ENCODE data around the gene BBC3.
A peak's percentile ranks its signal among the peaks of the same experiment; 100 is the strongest.
"Not testable (repeated sequence)": the region's sequence is repeated elsewhere in the genome, so short reads cannot be mapped to it uniquely, and the experiment has no call there.

The BBC3 gene

DNA sequence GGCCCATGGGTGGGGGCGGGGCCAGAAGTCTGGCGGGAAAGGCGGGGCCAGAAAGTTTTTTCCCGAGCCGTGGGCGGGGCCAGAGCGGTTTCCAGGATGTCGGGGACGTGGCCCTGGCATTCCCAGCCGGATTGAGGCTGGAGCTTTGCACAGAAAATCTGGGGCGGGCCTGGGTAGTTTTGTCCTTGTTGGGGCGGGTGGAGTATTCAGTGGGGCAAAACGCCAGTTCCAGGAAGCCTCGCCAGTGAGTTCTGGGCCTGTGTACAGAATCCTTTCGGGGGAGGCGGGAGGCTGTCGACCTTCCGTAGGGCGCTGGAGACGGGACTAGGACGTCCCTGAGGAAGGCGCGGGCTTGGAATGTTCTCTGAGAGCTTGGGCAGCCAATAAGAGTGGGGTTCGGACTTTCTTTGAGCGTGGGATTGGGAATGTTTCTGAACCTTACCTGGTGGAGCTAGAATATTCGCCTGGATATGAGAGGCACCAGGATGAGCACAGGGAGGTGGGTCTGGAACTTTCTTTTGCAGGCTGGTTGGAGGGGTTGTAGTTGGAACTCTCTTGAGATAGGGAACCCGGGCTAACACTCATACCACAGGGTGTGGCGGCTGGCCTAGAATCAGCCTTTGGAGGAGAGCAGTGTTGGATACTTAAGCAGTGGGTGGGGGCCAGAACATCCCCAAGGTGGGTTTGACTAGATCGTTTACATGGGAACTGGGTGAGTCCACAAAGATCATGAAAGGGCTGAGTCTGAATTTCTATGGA, 26.6 kb upstream of the BBC3 start:
- DNase-seq: peak; percentile 70

- peak; percentile 100 for DNase-seq
These were observed 25.9 kb upstream of the BBC3 start for GRCh38 chr19:47256693-47257410.

GRCh38 chr19:47255879-47256692, 25.1 kb upstream of the BBC3 start, which contains the start of gene CCDC9:
TSS of gene CCDC9 (plus strand) at chr19:47256525. CDS start at chr19:47258401, 1,876 bp downstream.
- peak; percentile 100 for DNase-seq

DNA sequence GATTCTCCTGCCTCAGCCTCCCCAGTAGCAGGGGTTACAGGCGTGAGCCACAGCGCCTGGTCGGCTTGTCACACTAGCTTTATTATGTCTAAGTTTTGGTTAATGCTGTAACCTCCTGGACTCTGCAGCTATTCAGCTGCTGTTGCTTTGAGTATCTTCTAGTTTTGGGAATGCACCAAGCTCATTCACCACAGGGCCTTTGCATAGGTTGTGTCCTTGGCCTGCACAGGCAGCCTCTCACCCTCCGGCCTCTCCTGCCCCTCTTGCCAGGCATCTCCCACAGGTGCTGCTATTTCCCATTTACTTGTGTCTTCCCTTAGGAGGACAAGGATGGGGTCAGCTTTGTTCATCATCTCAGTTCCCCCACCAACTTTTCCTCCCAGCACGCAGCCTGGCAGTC, 23.0 kb upstream of the BBC3 start:
- DNase-seq: no peak

DNA sequence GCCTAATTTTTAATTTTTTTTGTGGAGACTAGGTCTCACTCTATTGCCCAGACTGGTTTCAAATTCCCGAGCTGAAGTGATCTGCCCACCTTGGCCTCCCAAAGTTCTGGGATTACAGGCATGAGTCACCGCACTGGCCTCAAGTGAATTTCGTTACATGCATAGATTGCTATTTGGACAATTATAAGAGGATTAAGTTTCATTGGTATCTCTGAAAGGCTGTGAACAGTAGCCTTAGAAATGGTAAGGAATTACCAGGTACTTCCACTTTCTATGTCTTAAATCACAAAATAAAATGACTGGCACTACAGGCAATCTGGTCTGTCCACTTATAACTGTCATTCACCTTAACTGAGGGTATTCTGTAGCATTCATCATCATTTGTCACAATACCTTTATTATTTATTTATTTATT, 22.5 kb upstream of the BBC3 start:
- no peak for DNase-seq

DNA sequence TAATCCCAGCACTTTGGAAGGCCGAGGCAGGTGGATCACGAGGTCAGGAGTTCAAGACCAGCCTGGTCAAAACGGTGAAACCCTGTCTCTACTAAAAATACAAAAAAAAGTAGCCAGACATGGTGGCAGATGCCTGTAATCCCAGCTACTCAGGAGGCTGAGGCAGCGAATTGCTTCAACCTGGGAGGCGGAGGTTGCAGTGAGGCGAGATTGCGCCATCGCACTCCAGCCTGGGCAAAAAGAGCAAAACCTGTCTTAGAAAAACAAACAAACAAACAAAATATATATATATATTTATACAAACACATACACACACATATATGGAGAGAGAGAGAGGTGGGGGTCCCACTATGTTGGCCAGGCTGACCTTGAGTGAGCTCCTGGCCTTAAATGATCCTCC, 22.0 kb upstream of the BBC3 start:
- not testable (repeated sequence) for DNase-seq

- peak; percentile 94 for DNase-seq
These were observed 16.4 kb upstream of the BBC3 start for GRCh38 chr19:47247308-47247990.

- DNase-seq: peak; percentile 99
These were observed 13.0 kb upstream of the BBC3 start for GRCh38 chr19:47243776-47244547.

DNA sequence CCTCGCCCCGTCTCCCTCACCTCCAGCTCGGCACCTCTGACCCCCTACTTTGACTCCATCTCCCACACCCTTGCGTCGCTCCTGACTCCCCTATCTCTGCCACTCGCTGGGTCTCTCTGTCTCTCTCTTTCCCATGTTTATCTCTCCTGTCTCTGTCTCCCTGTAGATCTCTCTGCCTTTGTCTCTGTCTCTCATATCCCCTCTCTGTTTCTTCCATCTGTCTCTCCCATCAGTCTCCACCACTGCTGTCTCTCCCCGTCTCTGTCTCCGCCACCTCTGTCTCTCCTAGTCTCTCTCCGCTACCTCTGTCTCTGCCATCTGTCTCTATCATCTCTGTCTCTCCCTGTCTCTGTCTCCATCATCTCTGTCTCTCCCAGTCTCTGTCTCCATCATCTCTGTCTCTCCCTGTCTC, 12.4 kb upstream of the BBC3 start:
- no peak for DNase-seq

DNA sequence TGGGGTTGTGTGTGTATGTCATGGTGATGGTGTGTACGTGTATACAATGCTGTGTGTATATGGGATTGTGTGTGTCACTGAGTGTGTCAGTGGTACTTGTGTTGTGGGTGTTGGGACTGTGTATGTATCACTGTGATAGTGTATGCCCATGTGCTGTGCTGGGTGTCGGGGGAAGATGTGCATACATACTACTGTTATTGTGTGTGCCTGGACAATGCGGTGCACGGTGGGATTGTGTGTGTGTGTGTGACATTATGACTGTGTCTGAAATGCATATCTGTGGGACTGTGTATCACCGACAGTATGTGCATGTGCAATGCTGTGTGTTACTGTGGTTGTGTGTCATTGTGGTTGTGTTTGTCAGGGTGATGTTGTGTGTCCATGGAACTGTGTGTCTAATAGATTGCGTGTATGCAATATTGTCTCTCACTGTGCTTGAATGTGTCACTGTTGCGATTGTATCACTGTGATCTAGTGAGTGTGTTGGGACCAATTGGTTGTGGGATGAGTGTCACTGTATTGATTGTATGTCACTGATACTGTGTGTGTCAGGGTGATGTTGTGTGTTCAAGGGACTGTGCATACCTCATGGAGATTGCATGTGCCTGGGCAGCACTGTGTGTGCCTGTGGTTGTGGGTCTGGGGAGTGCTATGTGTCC, 11.0 kb upstream of the BBC3 start:
- DNase-seq: no peak

DNA sequence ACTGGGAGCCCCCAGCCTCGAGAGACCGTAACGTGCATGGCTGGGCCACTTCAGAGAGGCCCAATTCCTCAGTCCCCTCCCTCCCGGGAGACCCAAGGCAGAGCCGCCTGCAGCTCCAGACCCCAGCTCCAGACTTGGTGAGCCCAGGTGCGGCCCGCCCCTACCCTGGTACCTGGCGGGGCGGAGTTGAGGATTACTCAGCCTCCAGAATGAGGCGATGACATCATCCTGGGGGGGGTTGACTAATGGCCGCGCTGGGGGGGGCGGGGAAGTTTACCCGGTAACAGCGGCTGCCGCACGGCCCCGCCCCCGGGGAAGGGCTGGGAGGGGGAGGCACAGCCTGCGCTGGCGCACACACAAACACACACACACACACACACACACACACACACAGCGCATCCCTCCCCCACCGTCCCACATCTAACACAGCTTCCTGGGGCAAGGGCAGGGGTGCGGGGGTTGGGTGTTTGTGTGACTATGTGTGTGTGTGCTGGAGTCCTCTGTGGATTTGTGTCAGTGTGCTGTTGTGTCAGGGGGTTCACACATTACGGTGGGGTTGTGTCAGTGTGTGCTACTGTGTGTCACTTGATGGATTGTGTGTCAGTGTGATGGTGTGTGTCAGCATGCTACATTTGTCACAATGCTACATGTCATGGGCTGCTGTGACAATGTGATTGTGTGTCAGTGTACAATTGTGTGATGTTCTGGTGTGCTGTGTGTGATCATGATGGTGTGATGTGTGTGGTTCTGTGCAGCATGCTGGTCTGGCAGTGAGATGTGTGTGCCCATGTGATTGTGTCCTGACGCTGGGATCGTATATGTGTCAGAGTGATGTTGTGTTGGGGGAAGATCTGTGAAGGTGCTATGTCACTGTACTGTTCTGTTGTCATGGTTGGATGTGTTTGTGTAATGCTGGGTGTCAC, 10.3 kb upstream of the BBC3 start:
- peak; percentile 90 for DNase-seq

GRCh38 chr19:47240556-47240955, 9.6 kb upstream of the BBC3 start:
- no peak for DNase-seq

DNA sequence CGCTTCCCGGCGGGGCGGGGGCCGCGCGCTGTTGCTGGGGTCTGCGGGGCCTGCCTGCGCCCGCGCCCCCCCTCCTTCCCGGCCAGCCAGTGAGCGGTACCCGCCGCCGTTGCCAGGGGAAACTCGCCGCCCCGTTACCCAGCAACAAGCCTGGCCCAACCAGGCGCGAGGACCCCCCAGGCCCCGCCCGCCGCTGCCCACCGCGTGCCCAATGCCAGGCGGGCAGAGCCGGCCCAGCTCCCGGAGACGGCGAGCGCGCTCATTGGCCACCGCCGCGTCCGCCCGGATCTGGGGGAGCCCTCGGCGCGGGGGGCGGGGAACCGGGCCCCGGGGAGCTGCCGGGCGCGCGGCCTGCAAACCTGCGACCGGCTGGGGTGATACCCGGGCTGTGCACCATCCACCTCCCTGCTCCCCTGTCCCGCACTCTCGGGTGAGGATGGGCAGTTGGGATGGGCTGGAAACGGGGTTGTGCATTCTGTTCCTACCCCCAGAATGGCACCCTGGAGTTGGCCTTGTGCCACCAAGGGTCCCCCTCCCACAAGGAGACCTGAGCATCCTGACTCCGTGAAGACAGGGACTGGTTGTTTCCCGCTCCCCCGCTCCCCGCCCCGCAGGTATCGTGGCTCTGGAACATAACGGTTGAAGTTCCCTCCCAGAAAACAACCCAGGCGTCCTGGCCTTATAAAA, 8.8 kb upstream of the BBC3 start:
- no peak for DNase-seq

- DNase-seq: no peak
These were observed 8.2 kb upstream of the BBC3 start for GRCh38 chr19:47239152-47239551.

DNA sequence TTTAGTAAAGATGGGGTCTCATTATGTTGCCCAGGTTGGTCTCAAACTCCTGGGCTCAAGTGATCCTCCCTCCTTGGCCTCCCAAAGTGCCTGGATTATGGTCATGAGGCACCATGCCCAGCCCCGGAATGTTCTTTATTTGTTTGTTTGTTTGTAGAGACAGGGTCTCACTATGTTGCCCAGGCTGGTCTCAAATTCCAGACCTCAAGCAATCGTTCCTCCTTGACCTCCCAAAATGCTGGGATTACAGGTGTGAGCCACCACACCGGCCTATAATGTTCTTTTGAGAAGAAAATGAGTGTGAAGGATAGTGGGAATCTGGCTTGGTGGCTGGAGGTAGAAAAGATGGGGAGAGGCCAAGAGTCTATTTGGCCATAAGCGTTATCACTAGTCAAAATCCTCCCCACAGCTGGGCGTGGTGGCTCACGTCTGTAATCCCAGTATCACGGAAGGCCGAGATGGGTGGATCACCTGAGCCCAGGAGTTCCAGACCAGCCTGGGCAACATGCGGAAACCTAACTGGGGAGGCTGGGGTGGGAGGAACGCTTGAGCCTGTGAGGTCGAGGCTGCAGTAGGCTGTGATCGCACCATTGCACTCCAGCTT, 5.2 kb upstream of the BBC3 start:
- DNase-seq: no peak

DNA sequence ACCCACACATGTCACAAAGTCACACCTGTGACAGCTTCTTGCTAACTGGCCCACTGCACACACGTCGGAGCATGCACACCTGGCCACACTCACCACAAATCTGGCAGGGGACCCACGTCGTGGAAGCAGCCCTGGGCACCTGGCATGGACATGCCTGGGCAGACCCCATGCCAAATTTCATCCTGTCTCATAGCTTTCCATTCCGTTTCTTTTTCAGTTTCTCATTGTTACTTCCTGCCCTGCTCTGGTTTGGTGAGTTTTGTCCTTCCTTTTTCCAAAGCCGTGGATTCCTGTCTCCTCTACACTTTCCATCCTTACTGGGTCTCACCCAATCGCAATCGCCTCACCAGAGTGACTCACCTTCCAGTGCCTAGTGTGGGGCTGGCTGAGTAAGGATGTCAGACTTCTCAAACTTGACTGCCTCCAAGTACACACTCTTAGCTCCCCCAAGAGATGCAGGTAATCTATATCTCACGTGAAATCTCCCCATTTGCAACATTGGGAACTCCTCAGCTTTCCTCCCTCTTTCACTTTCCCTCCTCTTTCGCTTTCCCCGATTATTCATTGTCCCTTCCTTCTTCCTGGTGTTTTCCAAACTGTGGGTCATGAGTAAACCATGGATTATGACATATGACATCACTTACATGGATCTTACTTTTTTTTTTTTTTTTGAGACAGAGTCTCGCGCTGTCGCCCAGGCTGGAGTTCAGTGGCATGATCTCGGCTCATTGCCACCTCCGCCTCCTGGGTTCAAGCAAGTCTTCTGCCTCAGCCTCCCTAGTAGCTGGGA, 1.6 kb upstream of the BBC3 start:
- DNase-seq: no peak

- peak; percentile 82 for DNase-seq
These were observed 436 bp upstream of the BBC3 start for GRCh38 chr19:47231215-47232054.

Data from OCI-M1 (cell line).